Naive thymus-derived CD8-positive, alpha-beta T cell (primary cell): Measurements from ENCODE around the gene ACSL1. TPM values are rescaled to one million over a fixed set of nuclear protein-coding genes. Genes with fewer than 3 reads are reported as not detected.

Experiments used
- ATAC-seq, 2 donors: fragments of 150-1000 bp; cut with Tn5 transposase in 1 of 2; sonication (Bioruptor Pico), chemical (Tn5 transposase) in 1 of 2; 1 replicate in 1 of 2; 2 replicates in 1 of 2; pipeline ENCODE4 v1.10.0; 2021; ENCODE audit warnings: mild to moderate bottlenecking in 2 of 2, moderate library complexity in 2 of 2
- POLR2A ChIA-PET: fragments of 350-600 bp; sonication (Branson Sonifier 250); formaldehyde crosslinking; loops from one replicate; lab custom pipeline; 2021; ENCODE audit warnings: antibody characterized with exemption; lab: Charles Lee
- DNase-seq, 10 donors: peaks; one replicate each; pipeline versions ENCODE4 v3.0.0 to v3.0.0-alpha.2; 2020 to 2022
- H3K27ac Mint-ChIP-seq, 10 donors: one replicate each; pipeline ENCODE4 v1.8.0; 2020 to 2022; ENCODE audit warnings: mild to moderate bottlenecking in 10 of 10, mixed read lengths in 10 of 10, moderate library complexity in 4 of 10, inconsistent platforms in 1 of 10
- H3K27me3 Mint-ChIP-seq, 5 donors: one replicate each; pipeline ENCODE4 v1.8.0; 2021 to 2022; ENCODE audit warnings: mixed read lengths in 5 of 5
- H3K36me3 Mint-ChIP-seq, 3 donors: one replicate each; pipeline ENCODE4 v1.8.0; 2020 to 2022; ENCODE audit warnings: mixed read lengths in 3 of 3, mild to moderate bottlenecking in 2 of 3, inconsistent platforms in 1 of 3
- H3K4me1 Mint-ChIP-seq, 4 donors: one replicate each; pipeline ENCODE4 v1.8.0; 2021 to 2022; ENCODE audit warnings: mixed read lengths in 4 of 4
- H3K4me3 Mint-ChIP-seq, 10 donors: one replicate each; pipeline ENCODE4 v1.8.0; 2020 to 2022; ENCODE audit warnings: mild to moderate bottlenecking in 10 of 10, mixed read lengths in 10 of 10, moderate library complexity in 6 of 10, inconsistent platforms in 1 of 10
- H3K9me3 Mint-ChIP-seq, 9 donors: one replicate each; pipeline ENCODE4 v1.8.0; 2020 to 2022; ENCODE audit warnings: mixed read lengths in 9 of 9, mild to moderate bottlenecking in 3 of 9, inconsistent platforms in 1 of 9, moderate library complexity in 1 of 9
- polyA plus RNA-seq, 3 donors: library from polyadenylated mRNA; unstranded; fragments of 300-500 nt; fragmentation: Illumina TruSeq; gene quantifications; one replicate each; pipeline ENCODE4 v1.2.3, GENCODE V29; 2021
- total RNA-seq, 8 experiments: library from RNA in 2 of 8; stranded (reverse) in 2 of 8; gene quantifications; one replicate each; pipeline ENCODE4 v1.2.3 and lab custom pipeline; 2021 to 2026

ACSL1 gene
- total and polyA plus RNA-seq, 5 experiments from 2014 or later, result 2.2 to 10.7 (median 3.2) TPM

DNA sequence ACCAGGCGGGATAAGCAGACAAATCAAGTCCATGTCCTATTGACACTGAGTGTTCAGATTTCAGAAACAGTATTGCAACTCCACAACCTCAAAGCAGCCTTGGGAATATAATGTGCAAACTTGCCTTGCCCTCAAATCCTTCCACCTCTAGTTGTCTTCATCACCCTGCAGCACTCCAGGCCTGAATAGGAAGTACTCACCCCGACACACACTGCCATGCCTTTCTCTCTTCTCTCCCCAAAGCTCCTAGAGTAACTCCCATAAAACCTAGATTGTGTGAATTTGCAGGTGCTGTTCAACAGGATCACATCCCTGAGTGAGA is 19.6 kb downstream of the ACSL1 start:
- no peak for DNase-seq
- POLR2A ChIA-PET, result no interaction called here
- Mint-ChIP-seq H3K27me3 (no peaks in the 10 kb centered on the region), H3K4me3 (no peak overlapping the region), H3K36me3 (peaks cover 0 to 15% (median 4%) of the 10 kb centered on the region in 3 donors), H3K4me1 (peaks cover 7 to 24% (median 19%) of the 10 kb centered on the region in 4 donors), H3K9me3 (no peaks in the 10 kb centered on the region), H3K27ac (no peak overlapping the region)
- no peak for ATAC-seq

DNA sequence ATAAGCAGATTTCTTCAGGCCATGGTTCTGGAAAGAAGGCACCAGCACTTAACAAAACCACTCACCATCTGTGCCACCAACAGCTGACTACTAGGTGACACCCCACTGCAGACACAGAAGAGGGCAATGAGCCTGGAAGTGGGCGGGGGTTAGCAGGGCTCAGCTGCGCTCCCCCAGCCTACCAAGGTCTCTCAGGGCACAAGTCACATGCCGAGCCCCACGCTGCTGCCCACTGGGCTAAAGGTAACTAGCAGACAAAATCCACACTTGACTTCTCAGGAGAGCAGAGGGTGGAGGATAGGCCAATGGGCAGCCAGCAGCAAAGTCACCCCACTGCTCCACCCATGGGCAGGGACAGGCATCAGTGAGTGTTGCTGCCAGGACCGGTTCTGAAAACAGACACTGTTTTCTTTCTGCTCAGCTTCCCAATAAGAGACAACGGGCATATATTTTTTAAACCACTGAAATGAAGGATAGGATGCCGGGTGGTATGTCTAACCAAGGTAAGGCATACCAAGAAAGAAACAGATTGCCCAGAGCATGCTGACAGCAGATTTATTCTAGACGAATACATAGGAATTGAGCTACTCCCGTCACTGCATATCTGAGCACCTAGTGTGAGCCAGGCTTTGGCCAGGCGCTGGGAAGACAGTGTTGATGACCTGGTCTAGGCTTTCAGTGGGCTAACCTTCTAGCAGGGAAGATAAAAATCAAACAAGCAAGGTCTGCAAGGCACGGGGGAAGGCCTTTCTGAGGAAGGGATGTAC is 20.1 kb downstream of the ACSL1 start:
- POLR2A ChIA-PET, result no interaction called here

GRCh38 chr4:184804621-184805020 is 21.1 kb downstream of the ACSL1 start:
- DNase-seq (no peak), ATAC-seq (no peak)
- POLR2A ChIA-PET, result no interaction called here
- H3K4me1 Mint-ChIP-seq, result peaks cover 4 to 19% (median 16%) of the 10 kb centered on the region in 4 donors
- no peaks in the 10 kb centered on the region for H3K9me3 Mint-ChIP-seq
- no peak overlapping the region for H3K4me3 Mint-ChIP-seq
- no peaks in the 10 kb centered on the region for H3K27me3 Mint-ChIP-seq
- peak overlapping the region in 1 of 10 donors; percentile 14 for H3K27ac Mint-ChIP-seq
- peaks cover 0 to 21% (median 4%) of the 10 kb centered on the region in 3 donors for H3K36me3 Mint-ChIP-seq

More for the DNA sequence above, 20.1 kb downstream of the ACSL1 start:
- DNase-seq (no peak), ATAC-seq (no peak)
- H3K4me3 Mint-ChIP-seq, result no peak overlapping the region
- peak overlapping the region in 1 of 10 donors; percentile 47 for H3K27ac Mint-ChIP-seq
- H3K36me3 Mint-ChIP-seq, result peaks cover 0 to 15% (median 4%) of the 10 kb centered on the region in 3 donors
- peaks cover 7 to 23% (median 18%) of the 10 kb centered on the region in 4 donors for H3K4me1 Mint-ChIP-seq
- H3K27me3 Mint-ChIP-seq, result no peaks in the 10 kb centered on the region
- no peaks in the 10 kb centered on the region for H3K9me3 Mint-ChIP-seq

DNA sequence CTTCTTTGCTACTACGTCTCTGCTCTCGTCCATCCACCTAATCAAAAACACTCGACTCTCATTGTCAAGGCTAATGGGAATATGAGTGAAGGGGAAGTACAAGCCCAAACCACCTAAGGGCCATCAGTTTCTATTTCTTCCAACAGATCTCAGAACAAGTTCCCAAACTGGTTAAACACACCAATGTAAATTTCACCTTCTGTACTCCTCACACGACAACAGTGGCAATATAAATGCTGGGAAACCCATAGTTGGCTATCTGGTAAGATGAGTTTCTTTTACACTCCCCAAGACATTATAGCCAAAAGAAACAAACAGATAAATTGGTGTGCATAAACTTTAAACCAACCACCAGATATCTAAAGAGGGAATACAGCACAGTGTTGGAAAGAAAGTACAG is 21.9 kb downstream of the ACSL1 start:
- Mint-ChIP-seq H3K27me3 (no peaks in the 10 kb centered on the region), H3K4me1 (peaks cover 4 to 19% (median 16%) of the 10 kb centered on the region in 4 donors), H3K27ac (peak overlapping the region in 1 of 10 donors; percentile 14), H3K4me3 (no peak overlapping the region), H3K9me3 (no peaks in the 10 kb centered on the region), H3K36me3 (peaks cover 0 to 27% (median 4%) of the 10 kb centered on the region in 3 donors)
- DNase-seq (no peak), ATAC-seq (no peak)
- POLR2A ChIA-PET, result no interaction called here

DNA sequence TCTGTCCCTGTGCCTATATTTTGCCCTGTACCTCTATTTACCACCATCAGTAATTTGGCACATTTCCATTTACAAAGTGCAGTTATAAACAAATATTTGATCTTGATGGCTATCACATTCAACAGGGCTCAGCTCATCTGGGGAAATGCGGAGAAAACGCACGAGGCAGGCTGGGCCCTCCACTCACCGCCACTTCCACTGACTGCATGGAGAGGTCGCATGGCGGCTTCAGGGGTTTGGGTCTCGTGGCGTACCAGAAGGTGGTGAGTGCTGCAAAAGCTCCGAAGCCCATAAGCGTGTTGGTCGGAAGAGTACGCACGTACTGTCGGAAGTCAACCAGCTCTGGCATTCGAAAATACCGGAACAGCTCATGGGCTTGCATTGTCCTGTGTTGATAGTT is 22.6 kb downstream of the ACSL1 start:
- H3K36me3 Mint-ChIP-seq, result peaks cover 2 to 29% (median 4%) of the 10 kb centered on the region in 3 donors
- DNase-seq (no peak), ATAC-seq (no peak)
- POLR2A ChIA-PET, result no interaction called here
- no peaks in the 10 kb centered on the region for H3K9me3 Mint-ChIP-seq
- H3K4me1 Mint-ChIP-seq, result peaks cover 4 to 18% (median 14%) of the 10 kb centered on the region in 4 donors
- no peak overlapping the region for H3K4me3 Mint-ChIP-seq
- no peaks in the 10 kb centered on the region for H3K27me3 Mint-ChIP-seq
- H3K27ac Mint-ChIP-seq, result no peak overlapping the region

DNA sequence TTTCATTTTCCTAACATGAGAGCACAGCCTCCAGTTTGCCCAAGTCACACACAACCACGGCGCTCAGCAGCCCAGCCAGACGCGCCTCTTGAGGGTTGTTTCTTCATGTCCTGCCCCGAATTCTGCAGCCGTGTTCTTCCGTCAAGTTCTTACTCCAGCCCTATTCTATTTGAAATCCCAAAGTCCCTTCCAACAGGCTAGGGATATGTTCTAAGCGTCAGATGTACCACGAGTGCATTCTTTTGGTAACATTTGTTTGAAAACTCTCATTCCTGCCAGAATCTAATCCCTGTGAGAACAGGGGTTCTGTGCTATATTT is 23.1 kb downstream of the ACSL1 start:
- DNase-seq (no peak), ATAC-seq (no peak)
- Mint-ChIP-seq H3K27ac (no peak overlapping the region), H3K36me3 (peaks cover 4 to 31% (median 6%) of the 10 kb centered on the region in 3 donors), H3K4me3 (no peak overlapping the region), H3K9me3 (no peaks in the 10 kb centered on the region), H3K4me1 (peaks cover 4 to 14% (median 10%) of the 10 kb centered on the region in 4 donors), H3K27me3 (no peaks in the 10 kb centered on the region)
- POLR2A ChIA-PET, result no interaction called here

- POLR2A ChIA-PET, result no interaction called here
- H3K27ac Mint-ChIP-seq, result no peak overlapping the region
- ATAC-seq, result no peak
Observed at GRCh38 chr4:184801781-184802696, 23.7 kb downstream of the ACSL1 start.

DNA sequence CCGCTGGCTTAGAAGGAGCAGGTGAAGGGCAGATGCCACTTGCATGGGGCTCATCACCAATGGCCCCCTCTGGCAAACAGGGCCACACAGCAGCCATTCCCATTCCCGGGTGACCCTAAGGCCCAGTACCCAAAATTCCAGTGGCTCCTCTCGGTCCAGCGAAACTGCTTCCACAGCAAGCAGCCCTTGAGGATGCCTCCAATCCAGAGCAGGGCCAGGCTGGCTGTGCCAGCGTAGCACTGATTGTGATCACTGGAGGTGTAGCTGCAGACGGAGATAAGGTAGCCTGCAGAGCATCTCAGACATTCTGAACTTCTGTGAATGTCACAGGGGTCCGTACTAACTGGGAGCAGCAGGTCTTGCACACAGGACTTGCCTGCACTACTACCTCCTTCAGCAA is 27.3 kb downstream of the ACSL1 start:
- POLR2A ChIA-PET, result interaction anchor here (0.5 kb wide), 1 partner anchor 175 kb away, joined by 3 read pairs; no protein-coding TSS in a partner anchor
- H3K36me3 Mint-ChIP-seq, result peaks cover 0 to 44% (median 11%) of the 10 kb centered on the region in 3 donors
- H3K27ac Mint-ChIP-seq, result no peak overlapping the region
- no peaks in the 10 kb centered on the region for H3K27me3 Mint-ChIP-seq
- H3K4me1 Mint-ChIP-seq, result peaks cover under 1 to 12% (median 8%) of the 10 kb centered on the region in 4 donors
- no peaks in the 10 kb centered on the region for H3K9me3 Mint-ChIP-seq
- H3K4me3 Mint-ChIP-seq, result no peak overlapping the region
- DNase-seq (no peak), ATAC-seq (no peak)

More at GRCh38 chr4:184801781-184802696, 23.7 kb downstream of the ACSL1 start:
- Mint-ChIP-seq H3K4me1 (peaks cover 4 to 14% (median 10%) of the 10 kb centered on the region in 4 donors), H3K9me3 (no peaks in the 10 kb centered on the region), H3K27me3 (no peaks in the 10 kb centered on the region), H3K36me3 (peaks cover 4 to 36% (median 11%) of the 10 kb centered on the region in 3 donors), H3K4me3 (no peak overlapping the region)
- DNase-seq, result no peak

DNA sequence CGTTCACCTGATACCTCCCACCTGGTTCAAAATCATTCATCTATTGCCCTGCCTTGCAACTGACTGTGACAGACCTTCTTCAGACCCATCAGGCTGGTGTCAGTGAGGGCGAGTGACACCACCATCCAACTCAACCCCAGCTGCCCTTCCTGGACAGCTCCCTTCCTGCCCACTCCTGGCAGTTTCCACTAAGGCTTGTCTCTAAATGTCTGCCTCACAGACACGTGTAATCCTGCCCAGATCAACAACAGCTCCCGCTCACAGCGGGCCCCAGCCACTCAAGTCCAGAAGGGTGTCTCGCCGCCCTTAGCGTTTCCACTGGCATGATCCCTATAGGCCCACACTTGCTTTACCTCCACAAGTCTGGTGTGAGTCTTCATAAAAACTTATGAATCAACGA is 28.9 kb downstream of the ACSL1 start:
- ATAC-seq (no peak), DNase-seq (no peak)
- peaks cover 10 to 19% (median 15%) of the 10 kb centered on the region in 4 donors for H3K4me1 Mint-ChIP-seq
- peaks cover 0 to 36% (median 11%) of the 10 kb centered on the region in 3 donors for H3K36me3 Mint-ChIP-seq
- no peaks in the 10 kb centered on the region for H3K9me3 Mint-ChIP-seq
- peak overlapping the region in 1 of 10 donors; percentile 10 for H3K27ac Mint-ChIP-seq
- H3K27me3 Mint-ChIP-seq, result no peaks in the 10 kb centered on the region
- POLR2A ChIA-PET, result no interaction called here
- H3K4me3 Mint-ChIP-seq, result no peak overlapping the region

DNA sequence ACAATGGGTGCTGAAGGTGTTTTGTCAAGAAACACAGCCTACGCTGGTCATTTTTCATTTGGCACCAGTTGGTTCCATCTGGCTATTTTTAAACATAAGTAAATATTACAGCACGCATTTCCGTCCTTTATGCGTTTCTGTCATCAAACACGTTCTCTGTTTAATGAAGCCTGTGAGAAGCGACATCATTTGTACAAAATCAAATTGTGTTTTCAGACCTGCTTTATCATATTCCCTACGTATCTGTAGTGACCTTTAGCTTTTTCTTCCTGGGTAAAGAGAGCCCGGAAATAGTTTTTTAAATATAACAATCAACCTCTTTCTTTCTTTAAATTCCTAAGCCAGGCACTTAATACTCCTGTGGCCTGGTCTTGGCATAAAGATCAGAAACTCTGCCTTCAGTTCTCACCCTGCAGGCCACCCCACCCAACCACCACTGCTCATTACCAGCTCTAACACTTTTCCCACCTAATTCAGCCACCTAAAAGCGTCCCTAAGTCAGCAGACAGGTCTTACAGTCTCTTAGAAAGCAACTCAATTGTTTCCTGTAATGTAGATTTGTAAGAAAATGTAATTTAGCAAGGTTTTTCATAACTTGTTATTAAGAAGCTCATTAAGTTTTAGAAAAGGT is 30.4 kb downstream of the ACSL1 start:
- Mint-ChIP-seq H3K4me1 (peaks cover 10 to 19% (median 17%) of the 10 kb centered on the region in 4 donors), H3K27ac (no peak overlapping the region), H3K27me3 (no peaks in the 10 kb centered on the region), H3K36me3 (peaks cover 0 to 30% (median 13%) of the 10 kb centered on the region in 3 donors), H3K9me3 (no peaks in the 10 kb centered on the region), H3K4me3 (no peak overlapping the region)
- ATAC-seq (no peak), DNase-seq (no peak)
- POLR2A ChIA-PET, result no interaction called here

GRCh38 chr4:184794470-184794869 is 31.3 kb downstream of the ACSL1 start:
- DNase-seq (no peak), ATAC-seq (no peak)
- Mint-ChIP-seq H3K27ac (no peak overlapping the region), H3K9me3 (no peaks in the 10 kb centered on the region), H3K27me3 (no peaks in the 10 kb centered on the region), H3K4me1 (peaks cover 10 to 19% (median 17%) of the 10 kb centered on the region in 4 donors), H3K4me3 (no peak overlapping the region), H3K36me3 (peaks cover 0 to 26% (median 13%) of the 10 kb centered on the region in 3 donors)
- POLR2A ChIA-PET, result no interaction called here

DNA sequence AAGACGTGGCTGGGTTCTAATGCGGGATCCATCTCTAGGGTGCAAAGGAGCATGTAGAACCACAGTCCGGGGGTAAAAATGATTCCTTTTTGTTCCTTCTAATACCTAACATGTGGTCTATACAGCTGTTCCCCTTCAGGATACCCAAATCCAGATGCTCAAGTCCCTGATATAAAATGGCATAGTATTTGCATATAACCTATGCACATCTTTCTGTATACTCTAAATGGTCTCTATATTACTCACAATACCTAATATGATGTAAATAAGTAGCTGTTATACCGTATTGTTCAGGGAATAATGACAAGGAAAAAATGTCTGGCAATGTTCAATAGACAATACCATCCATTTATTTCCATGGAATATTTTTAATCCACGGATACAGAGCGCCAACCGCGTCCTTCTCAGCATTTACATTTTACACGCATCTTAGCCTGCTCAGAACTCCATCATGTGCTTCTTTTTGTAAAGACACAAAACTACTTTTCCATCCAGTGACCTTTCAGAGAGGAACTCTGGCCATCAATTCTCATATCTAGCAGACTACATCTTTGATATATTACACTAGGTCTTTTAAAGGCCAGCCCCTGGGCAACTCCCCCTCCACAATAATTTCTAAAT is 31.9 kb downstream of the ACSL1 start:
- Mint-ChIP-seq H3K27ac (peak overlapping the region in 2 of 10 donors; percentile 40 to 47), H3K27me3 (no peaks in the 10 kb centered on the region), H3K36me3 (peaks cover 0 to 22% (median 13%) of the 10 kb centered on the region in 3 donors), H3K4me3 (no peak overlapping the region), H3K4me1 (peaks cover 10 to 19% (median 16%) of the 10 kb centered on the region in 4 donors), H3K9me3 (no peaks in the 10 kb centered on the region)
- POLR2A ChIA-PET, result no interaction called here
- ATAC-seq (no peak), DNase-seq (no peak)
